ENCODE results near the gene IGFL2. TPM values are rescaled to one million over a fixed set of nuclear protein-coding genes. Genes with fewer than 3 reads are reported as not detected.
"Not testable (repeated sequence)": the region's sequence is repeated elsewhere in the genome, so short reads cannot be mapped to it uniquely, and the experiment has no call there.

The IGFL2 gene
- total RNA-seq, 3 donors from 2014 or later: 0.38 to 0.53 TPM; not detected in 1

GRCh38 chr19:46176116-46176860 lies 28.2 kb downstream of the IGFL2 start:
- Histone ChIP-seq H3K9me3 (no peaks in the 10 kb centered on the region), H3K4me3 (no peak overlapping the region), H3K36me3 (ENCODE audit: low read depth) (no peaks in the 10 kb centered on the region), H3K4me1 (ENCODE audit: low read depth) (no peaks in the 10 kb centered on the region)
- no peak for TF ChIP-seq CTCF (IDR thresholded peaks at IDR 0.05)
- no peak for DNase-seq
- no peak for ATAC-seq
- intact Hi-C loops (cut with DNase I, micrococcal nuclease): no loop called here

GRCh38 chr19:46179076-46179759 lies 31.2 kb downstream of the IGFL2 start:
- no peak for DNase-seq
- Histone ChIP-seq H3K4me1 (ENCODE audit: low read depth) (no peaks in the 10 kb centered on the region), H3K4me3 (no peak overlapping the region), H3K36me3 (ENCODE audit: low read depth) (no peaks in the 10 kb centered on the region), H3K9me3 (no peaks in the 10 kb centered on the region)
- intact Hi-C loops (cut with DNase I, micrococcal nuclease): no loop called here
- no peak for TF ChIP-seq CTCF (IDR thresholded peaks at IDR 0.05)
- no peak for ATAC-seq

GRCh38 chr19:46180701-46181387 lies 32.8 kb downstream of the IGFL2 start:
- intact Hi-C loops (cut with DNase I, micrococcal nuclease): no loop called here

GRCh38 chr19:46181388-46181779 lies 33.3 kb downstream of the IGFL2 start:
- Histone ChIP-seq H3K4me3 (no peak overlapping the region), H3K36me3 (ENCODE audit: low read depth) (no peaks in the 10 kb centered on the region), H3K9me3 (no peaks in the 10 kb centered on the region), H3K4me1 (ENCODE audit: low read depth) (no peaks in the 10 kb centered on the region)
- ATAC-seq: no peak
- intact Hi-C loops (cut with DNase I, micrococcal nuclease): no loop called here
- TF ChIP-seq CTCF (IDR thresholded peaks at IDR 0.05): no peak
- DNase-seq: no peak

More at GRCh38 chr19:46180701-46181387, 32.8 kb downstream of the IGFL2 start:
- DNase-seq (no peak), ATAC-seq (no peak)
- Histone ChIP-seq H3K36me3 (ENCODE audit: low read depth) (no peaks in the 10 kb centered on the region), H3K9me3 (no peaks in the 10 kb centered on the region), H3K4me1 (ENCODE audit: low read depth) (no peaks in the 10 kb centered on the region), H3K4me3 (no peak overlapping the region)
- no peak for TF ChIP-seq CTCF (IDR thresholded peaks at IDR 0.05)

GRCh38 chr19:46182476-46182875 lies 34.4 kb downstream of the IGFL2 start:
- DNase-seq (no peak), ATAC-seq (no peak)
- Histone ChIP-seq H3K4me3 (no peak overlapping the region), H3K9me3 (no peaks in the 10 kb centered on the region), H3K36me3 (ENCODE audit: low read depth) (no peaks in the 10 kb centered on the region), H3K4me1 (ENCODE audit: low read depth) (no peaks in the 10 kb centered on the region)
- TF ChIP-seq CTCF (IDR thresholded peaks at IDR 0.05): no peak
- intact Hi-C loops (cut with DNase I, micrococcal nuclease): no loop called here

GRCh38 chr19:46184775-46185710 lies 37.0 kb downstream of the IGFL2 start:
- H3K4me3 ChIP-seq; intact Hi-C loops (cut with DNase I, micrococcal nuclease); ATAC-seq; DNase-seq; H3K9me3 ChIP-seq; H3K36me3 ChIP-seq (ENCODE audit: low read depth); H3K4me1 ChIP-seq (ENCODE audit: low read depth): not testable (repeated sequence)
